ENCODE results near the gene TMEM181. TPM values are rescaled to one million over a fixed set of nuclear protein-coding genes. Genes with fewer than 3 reads are reported as not detected.

The TMEM181 gene
- total and polyA plus RNA-seq, 2 of the 13 experiments (the other 11 are each of a cell fraction or from before 2014, with no cell fraction given), result 59.1 to 108 TPM

- TF ChIP-seq STAT6 (CRISPR knock-in tag; IDR thresholded peaks at IDR 0.05; ENCODE audit: borderline replicate concordance) (no peak), FOXO1 (CRISPR knock-in tag; IDR thresholded peaks at IDR 0.05) (peak; percentile 50; the same call in 1 of the 2 replicates), RBM22 (optimal IDR thresholded peaks at IDR 0.05; ENCODE audit: low read length) (peak; percentile 79), TARDBP (CRISPR knock-in tag; IDR thresholded peaks at IDR 0.05) (peak; percentile 23; the same call in 1 of the 2 replicates), KDM5B (CRISPR knock-in tag; IDR thresholded peaks at IDR 0.05; ENCODE audit: borderline replicate concordance) (peak; percentile 37; the same call in 1 of the 2 replicates), STAG1 (CRISPR knock-in tag; IDR thresholded peaks at IDR 0.05) (peak; percentile 76), HINFP (CRISPR knock-in tag; IDR thresholded peaks at IDR 0.05; ENCODE audit: low read depth) (no peak), RFXAP (CRISPR knock-in tag; IDR thresholded peaks at IDR 0.05; ENCODE audit: borderline replicate concordance) (0 out of 2 replicates have a peak, but pooled peaks have one; percentile 20), RXRB (CRISPR knock-in tag; IDR thresholded peaks at IDR 0.05; ENCODE audit: borderline replicate concordance) (peak; percentile 78), SRSF9 (IDR thresholded peaks at IDR 0.05; ENCODE audit: borderline replicate concordance, insufficient read depth, low read depth, low read length, poor library complexity, severe bottlenecking) (no peak), SIX4 (CRISPR knock-in tag; IDR thresholded peaks at IDR 0.05) (peak; percentile 97), SAP130 (CRISPR knock-in tag; IDR thresholded peaks at IDR 0.05; ENCODE audit: low read depth) (peak; percentile 60), FOXA3 (CRISPR knock-in tag; IDR thresholded peaks at IDR 0.05) (peak; percentile 39), ZNF317 (CRISPR knock-in tag; IDR thresholded peaks at IDR 0.05) (0 out of 2 replicates have a peak, but pooled peaks have one; percentile 39), ZSCAN9 (CRISPR knock-in tag; IDR thresholded peaks at IDR 0.05; ENCODE audit: borderline replicate concordance) (no peak), SKI (IDR thresholded peaks at IDR 0.05; ENCODE audit: partially characterized antibody) (peak; percentile 85), ZBTB38 (CRISPR knock-in tag; IDR thresholded peaks at IDR 0.05) (peak; percentile 47)
- TF ChIP-seq, protein P1, sequence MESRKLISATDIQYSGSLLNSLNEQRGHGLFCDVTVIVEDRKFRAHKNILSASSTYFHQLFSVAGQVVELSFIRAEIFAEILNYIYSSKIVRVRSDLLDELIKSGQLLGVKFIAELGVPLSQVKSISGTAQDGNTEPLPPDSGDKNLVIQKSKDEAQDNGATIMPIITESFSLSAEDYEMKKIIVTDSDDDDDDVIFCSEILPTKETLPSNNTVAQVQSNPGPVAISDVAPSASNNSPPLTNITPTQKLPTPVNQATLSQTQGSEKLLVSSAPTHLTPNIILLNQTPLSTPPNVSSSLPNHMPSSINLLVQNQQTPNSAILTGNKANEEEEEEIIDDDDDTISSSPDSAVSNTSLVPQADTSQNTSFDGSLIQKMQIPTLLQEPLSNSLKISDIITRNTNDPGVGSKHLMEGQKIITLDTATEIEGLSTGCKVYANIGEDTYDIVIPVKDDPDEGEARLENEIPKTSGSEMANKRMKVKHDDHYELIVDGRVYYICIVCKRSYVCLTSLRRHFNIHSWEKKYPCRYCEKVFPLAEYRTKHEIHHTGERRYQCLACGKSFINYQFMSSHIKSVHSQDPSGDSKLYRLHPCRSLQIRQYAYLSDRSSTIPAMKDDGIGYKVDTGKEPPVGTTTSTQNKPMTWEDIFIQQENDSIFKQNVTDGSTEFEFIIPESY (CRISPR knock-in tag; IDR thresholded peaks at IDR 0.05), result peak; percentile 96
These were observed 69.7 kb downstream of the TMEM181 start (continued) for GRCh38 chr6:158629367-158630221.

Data from HepG2 (cell line).